BJ (cell line): ENCODE measurements around the gene LRP3. TPM values are rescaled to one million over a fixed set of nuclear protein-coding genes. Genes with fewer than 3 reads are reported as not detected.

Experiments
- CTCF ChIA-PET: fragments of 350-600 bp; formaldehyde crosslinking; extraction: SDS; loops from one replicate; lab custom pipeline; 2021; ENCODE audit warnings: antibody characterized with exemption, inconsistent platforms; lab: Yijun Ruan, JAX
- POLR2A ChIA-PET: fragments of 300-600 bp; sonication (Branson Sonifier 250); formaldehyde crosslinking; extraction: SDS; loops from one replicate; lab custom pipeline; 2021; ENCODE audit warnings: antibody characterized with exemption; lab: Charles Lee
- DNase-seq: peaks from one replicate; pipeline ENCODE4 v3.0.0-alpha.2; 2011; ENCODE audit warnings: low read depth
- H3K27me3 ChIP-seq: 2 replicates; pipeline ENCODE4 v1.6.0; 2011; ENCODE audit warnings: low read length; ENCODE audit not compliant: control insufficient read depth, insufficient read depth
- H3K36me3 ChIP-seq: 2 replicates; pipeline ENCODE4 v1.5.1; 2011; ENCODE audit warnings: low read length; ENCODE audit not compliant: control insufficient read depth, insufficient read depth
- H3K4me3 ChIP-seq: 2 replicates; pipeline ENCODE4 v1.5.1; 2011; ENCODE audit warnings: low read depth, mild to moderate bottlenecking, control low read depth, low read length
- CTCF ChIP-seq: IDR thresholded peaks from 2 replicates; pipeline ENCODE4 v1.5.1; 2011; ENCODE audit warnings: low read depth, mild to moderate bottlenecking, control low read depth, inconsistent platforms, low read length, moderate library complexity; ENCODE audit not compliant: insufficient read depth
- polyA plus RNA-seq: library from polyadenylated mRNA; depleted of rRNA; stranded (reverse); fragments of >200 nt; gene quantifications from 2 replicates; pipeline ENCODE4 v1.2.3, GENCODE V29; 2011

LRP3 gene
- polyA plus RNA-seq, 1 experiment: 16.1 TPM

GRCh38 chr19:33229962-33230361 is 35.8 kb downstream of the LRP3 start:
- ChIA-PET POLR2A (no interaction called here), CTCF (interaction anchor here (2.6 kb wide), 1 partner anchor 177 kb away, joined by 8 read pairs; no protein-coding TSS in a partner anchor)
- Histone ChIP-seq H3K4me3 (no peak overlapping the region), H3K27me3 (peaks cover 30% of the 10 kb centered on the region), H3K36me3 (no peaks in the 10 kb centered on the region)
- DNase-seq: no peak
- TF ChIP-seq CTCF: no peak

DNA sequence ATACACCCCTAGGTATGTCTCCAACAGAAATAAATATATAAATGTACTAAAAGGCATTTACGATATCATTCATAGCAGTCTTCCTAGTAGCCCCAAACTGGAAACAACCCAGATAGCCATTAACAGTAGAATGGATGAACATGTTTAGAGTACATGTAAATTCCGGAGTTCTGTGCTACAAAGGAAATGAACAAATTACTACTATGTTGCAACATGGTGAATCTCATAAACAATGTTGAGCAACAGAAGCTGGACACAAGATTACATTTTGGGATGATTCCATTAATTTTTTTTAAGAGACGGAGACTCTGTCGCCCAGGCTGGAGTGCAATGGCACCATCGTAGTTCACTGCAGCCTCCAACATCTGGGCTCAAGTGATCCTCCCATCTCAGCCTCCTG is 37.4 kb downstream of the LRP3 start:
- TF ChIP-seq CTCF: no peak
- peak; percentile 31 for DNase-seq
- no peak overlapping the region for H3K4me3 ChIP-seq
- no peaks in the 10 kb centered on the region for H3K36me3 ChIP-seq
- ChIA-PET POLR2A (no interaction called here), CTCF (interaction anchor here (0.6 to 2.6 kb wide), 7 partner anchors 10 to 546 kb away, joined by 3 to 8 read pairs (median 4); no protein-coding TSS in a partner anchor)
- H3K27me3 ChIP-seq: peaks cover 18% of the 10 kb centered on the region

DNA sequence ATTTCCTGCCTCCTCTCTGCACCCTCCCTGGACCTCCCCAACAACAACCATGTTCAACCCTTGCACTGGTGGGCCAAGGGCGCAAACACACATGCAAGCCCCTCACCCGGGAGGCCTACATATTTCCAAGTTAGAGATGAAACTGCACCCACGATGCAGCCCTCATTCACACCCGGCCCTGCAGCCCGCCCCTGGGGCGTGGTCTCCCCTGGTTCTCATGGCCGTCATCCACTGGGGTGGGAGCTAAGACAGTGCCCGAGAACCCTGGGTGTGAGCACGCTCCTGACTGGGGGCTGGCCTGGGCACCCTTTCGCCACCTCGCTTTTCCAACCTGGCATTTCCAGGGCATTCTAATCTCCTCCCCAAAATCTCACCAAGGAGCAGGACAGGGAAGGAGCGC is 38.5 kb downstream of the LRP3 start:
- ChIA-PET POLR2A (no interaction called here), CTCF (interaction anchor here (1.0 kb wide), 1 partner anchor 257 kb away, joined by 3 read pairs; no protein-coding TSS in a partner anchor)
- DNase-seq: no peak
- H3K4me3 ChIP-seq: no peak overlapping the region
- no peaks in the 10 kb centered on the region for H3K36me3 ChIP-seq
- peaks cover 11% of the 10 kb centered on the region; the same call in 1 of the 2 replicates for H3K27me3 ChIP-seq
- no peak for TF ChIP-seq CTCF

- Histone ChIP-seq H3K27me3 (peaks cover 11% of the 10 kb centered on the region; the same call in 1 of the 2 replicates), H3K36me3 (no peaks in the 10 kb centered on the region), H3K4me3 (no peak overlapping the region)
- POLR2A ChIA-PET: no interaction called here
- no peak for TF ChIP-seq CTCF
- CTCF ChIA-PET: interaction anchor here (0.7 to 14.9 kb wide), 2 partner anchors 19 to 172 kb away, joined by 3 to 405 read pairs; no protein-coding TSS in a partner anchor
- DNase-seq: no peak
Observed at GRCh38 chr19:33233056-33233873, 39.1 kb downstream of the LRP3 start.

- no peak for DNase-seq
- POLR2A ChIA-PET: no interaction called here
- H3K27me3 ChIP-seq: peaks cover 10% of the 10 kb centered on the region; the same call in 1 of the 2 replicates
- no peaks in the 10 kb centered on the region for H3K36me3 ChIP-seq
- CTCF ChIA-PET: interaction anchor here (0.6 to 14.9 kb wide), 12 partner anchors 10 to 536 kb away, joined by 3 to 405 read pairs (median 6); no protein-coding TSS in a partner anchor
- no peak for TF ChIP-seq CTCF
- no peak overlapping the region for H3K4me3 ChIP-seq
Observed at GRCh38 chr19:33234092-33234491, 40.0 kb downstream of the LRP3 start.
